ENCODE measurements around the gene RAB22A.
A peak's percentile ranks its signal among the peaks of the same experiment; 100 is the strongest.

Gene RAB22A

GRCh38 chr20:58305061-58305460, 4.5 kb upstream of the RAB22A start:
- Histone ChIP-seq H2BK15ac (replicated peaks; ENCODE audit: low read depth) (no peak overlapping the region), H3K4me3 (ENCODE audit: low read length) (no peak overlapping the region), H3K23ac (ENCODE audit: low read length) (no peak overlapping the region), H3K4ac (ENCODE audit: low read depth, low read length) (no peak overlapping the region), H3K79me2 (ENCODE audit: control insufficient read depth, insufficient read depth, low read length) (no peaks in the 10 kb centered on the region), H3K9ac (ENCODE audit: low read length) (no peak overlapping the region), H2BK5ac (ENCODE audit: low read length) (no peak overlapping the region), H3K27me3 (ENCODE audit: insufficient read depth, low read length, poor library complexity) (no peaks in the 10 kb centered on the region), H2AK5ac (ENCODE audit: low read length) (no peak overlapping the region), H3K36me3 (ENCODE audit: control insufficient read depth, insufficient read depth, low read length) (peaks cover 2% of the 10 kb centered on the region), H3K56ac (ENCODE audit: low read length) (no peak overlapping the region), H3K79me1 (ENCODE audit: low read length) (no peaks in the 10 kb centered on the region), H4K8ac (ENCODE audit: low read depth, low read length) (no peak overlapping the region), H3K27ac (ENCODE audit: low read depth, low read length) (no peak overlapping the region), H3K4me2 (ENCODE audit: low read length) (no peak overlapping the region), H2BK120ac (ENCODE audit: low read depth, low read length) (no peak overlapping the region), H3K4me1 (ENCODE audit: control insufficient read depth, low read depth, low read length) (no peaks in the 10 kb centered on the region), H4K5ac (ENCODE audit: low read length) (no peak overlapping the region), H3K18ac (ENCODE audit: low read length) (no peak overlapping the region)
- WGBS (ENCODE audit: extremely low coverage, insufficient coverage, low lambda C conversion rate), result no CpG with 5 or more reads among the region's 1 CpG
- no peak for DNase-seq

DNA sequence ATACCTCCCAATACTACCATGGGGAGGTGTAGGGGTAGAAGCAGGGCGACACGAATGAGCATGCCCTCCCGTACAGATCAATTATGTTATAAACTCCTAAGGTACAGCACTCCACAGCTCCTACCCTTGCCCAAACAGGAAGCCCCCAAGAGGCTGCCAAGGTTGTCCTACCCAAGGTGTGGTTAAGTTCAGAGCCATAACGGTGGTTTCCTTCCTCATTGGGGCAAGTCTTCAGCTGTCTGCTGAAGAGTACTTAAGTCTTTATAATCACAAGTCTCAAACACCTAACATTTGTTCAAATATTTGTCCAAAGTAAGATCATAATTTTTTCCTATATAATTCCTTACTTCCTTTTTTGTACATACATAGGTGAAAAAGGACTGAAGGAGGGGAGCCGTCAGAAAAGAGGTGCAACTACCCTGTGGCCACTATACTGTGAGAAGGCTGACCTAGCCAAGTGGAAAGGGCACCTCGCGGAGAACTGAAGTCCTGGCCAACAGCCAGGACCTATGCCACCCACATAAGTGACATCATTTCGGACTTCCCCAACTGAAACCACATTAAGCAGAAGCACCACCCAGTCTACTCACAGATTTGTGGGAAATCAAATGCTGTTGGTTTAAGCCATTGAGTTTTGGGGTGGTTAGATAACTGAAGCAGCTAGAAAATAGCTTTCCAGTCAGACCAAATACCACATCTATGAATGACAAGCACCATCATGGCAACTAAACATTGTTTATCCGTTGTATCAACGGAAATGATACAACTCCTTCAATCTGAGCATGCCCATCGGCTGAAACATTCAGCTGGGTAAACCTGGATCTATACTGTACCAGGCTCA, 2.9 kb upstream of the RAB22A start:
- Histone ChIP-seq H3K27me3 (ENCODE audit: insufficient read depth, low read length, poor library complexity) (no peaks in the 10 kb centered on the region), H3K79me1 (ENCODE audit: low read length) (peaks cover 3% of the 10 kb centered on the region), H2AK5ac (ENCODE audit: low read length) (no peak overlapping the region), H2BK15ac (replicated peaks; ENCODE audit: low read depth) (no peak overlapping the region), H4K5ac (ENCODE audit: low read length) (no peak overlapping the region), H3K27ac (ENCODE audit: low read depth, low read length) (no peak overlapping the region), H3K23ac (ENCODE audit: low read length) (no peak overlapping the region), H3K36me3 (ENCODE audit: control insufficient read depth, insufficient read depth, low read length) (peaks cover 1% of the 10 kb centered on the region), H2BK120ac (ENCODE audit: low read depth, low read length) (no peak overlapping the region), H3K9ac (ENCODE audit: low read length) (no peak overlapping the region), H3K4me3 (ENCODE audit: low read length) (no peak overlapping the region), H3K56ac (ENCODE audit: low read length) (no peak overlapping the region), H3K18ac (ENCODE audit: low read length) (no peak overlapping the region), H2BK5ac (ENCODE audit: low read length) (no peak overlapping the region), H4K8ac (ENCODE audit: low read depth, low read length) (no peak overlapping the region), H3K79me2 (ENCODE audit: control insufficient read depth, insufficient read depth, low read length) (peaks cover 3% of the 10 kb centered on the region), H3K4me2 (ENCODE audit: low read length) (no peak overlapping the region), H3K4ac (ENCODE audit: low read depth, low read length) (no peak overlapping the region), H3K4me1 (ENCODE audit: control insufficient read depth, low read depth, low read length) (peaks cover 3% of the 10 kb centered on the region)
- DNase-seq, result no peak
- WGBS (ENCODE audit: extremely low coverage, insufficient coverage, low lambda C conversion rate), result no CpG with 5 or more reads among the region's 11 CpGs

- no CpG with 5 or more reads among the region's 7 CpGs for WGBS (ENCODE audit: extremely low coverage, insufficient coverage, low lambda C conversion rate)
These were observed 2.2 kb upstream of the RAB22A start for GRCh38 chr20:58307270-58307669.

GRCh38 chr20:58308290-58308679, 1.2 kb upstream of the RAB22A start:
- no peak for DNase-seq
- no peak overlapping the region for H4K8ac ChIP-seq (ENCODE audit: low read depth, low read length)
- H3K56ac ChIP-seq (ENCODE audit: low read length), result no peak overlapping the region
- no peak overlapping the region for H3K4me3 ChIP-seq (ENCODE audit: low read length)
- H3K4ac ChIP-seq (ENCODE audit: low read depth, low read length), result no peak overlapping the region
- no peak overlapping the region for H2BK15ac ChIP-seq (replicated peaks; ENCODE audit: low read depth)
- H3K79me2 ChIP-seq (ENCODE audit: control insufficient read depth, insufficient read depth, low read length), result peaks cover 3% of the 10 kb centered on the region
- no peak overlapping the region for H2BK5ac ChIP-seq (ENCODE audit: low read length)
- no CpG with 5 or more reads among the region's 9 CpGs for WGBS (ENCODE audit: extremely low coverage, insufficient coverage, low lambda C conversion rate)
- H3K9ac ChIP-seq (ENCODE audit: low read length), result no peak overlapping the region
- no peak overlapping the region for H3K23ac ChIP-seq (ENCODE audit: low read length)
- no peak overlapping the region for H2BK120ac ChIP-seq (ENCODE audit: low read depth, low read length)
- no peaks in the 10 kb centered on the region for H3K36me3 ChIP-seq (ENCODE audit: control insufficient read depth, insufficient read depth, low read length)
- H3K4me1 ChIP-seq (ENCODE audit: control insufficient read depth, low read depth, low read length), result peaks cover 3% of the 10 kb centered on the region
- peak overlapping the region; percentile 19 for H3K4me2 ChIP-seq (ENCODE audit: low read length)
- no peak overlapping the region for H3K18ac ChIP-seq (ENCODE audit: low read length)
- H3K79me1 ChIP-seq (ENCODE audit: low read length), result peaks cover 3% of the 10 kb centered on the region
- no peaks in the 10 kb centered on the region for H3K27me3 ChIP-seq (ENCODE audit: insufficient read depth, low read length, poor library complexity)
- H2AK5ac ChIP-seq (ENCODE audit: low read length), result no peak overlapping the region
- no peak overlapping the region for H3K27ac ChIP-seq (ENCODE audit: low read depth, low read length)
- no peak overlapping the region for H4K5ac ChIP-seq (ENCODE audit: low read length)

More at GRCh38 chr20:58307270-58307669, 2.2 kb upstream of the RAB22A start:
- Histone ChIP-seq H3K18ac (ENCODE audit: low read length) (no peak overlapping the region), H2BK15ac (replicated peaks; ENCODE audit: low read depth) (no peak overlapping the region), H3K27me3 (ENCODE audit: insufficient read depth, low read length, poor library complexity) (no peaks in the 10 kb centered on the region), H3K79me2 (ENCODE audit: control insufficient read depth, insufficient read depth, low read length) (peaks cover 3% of the 10 kb centered on the region), H3K4me2 (ENCODE audit: low read length) (no peak overlapping the region), H3K4ac (ENCODE audit: low read depth, low read length) (no peak overlapping the region), H3K79me1 (ENCODE audit: low read length) (peaks cover 3% of the 10 kb centered on the region), H3K9ac (ENCODE audit: low read length) (no peak overlapping the region), H4K5ac (ENCODE audit: low read length) (no peak overlapping the region), H2BK5ac (ENCODE audit: low read length) (no peak overlapping the region), H3K23ac (ENCODE audit: low read length) (no peak overlapping the region), H2AK5ac (ENCODE audit: low read length) (no peak overlapping the region), H3K4me1 (ENCODE audit: control insufficient read depth, low read depth, low read length) (peaks cover 3% of the 10 kb centered on the region), H2BK120ac (ENCODE audit: low read depth, low read length) (no peak overlapping the region), H3K36me3 (ENCODE audit: control insufficient read depth, insufficient read depth, low read length) (no peaks in the 10 kb centered on the region), H4K8ac (ENCODE audit: low read depth, low read length) (no peak overlapping the region), H3K4me3 (ENCODE audit: low read length) (no peak overlapping the region), H3K56ac (ENCODE audit: low read length) (no peak overlapping the region), H3K27ac (ENCODE audit: low read depth, low read length) (no peak overlapping the region)
- no peak for DNase-seq

- Histone ChIP-seq H3K27ac (ENCODE audit: low read depth, low read length) (no peak overlapping the region), H3K4me3 (ENCODE audit: low read length) (peak overlapping the region; percentile 86)
- WGBS (ENCODE audit: extremely low coverage, insufficient coverage, low lambda C conversion rate), result no CpG with 5 or more reads among the region's 41 CpGs
These were observed 611 bp upstream of the RAB22A start for GRCh38 chr20:58308680-58309527.

More at GRCh38 chr20:58308680-58309527, 611 bp upstream of the RAB22A start:
- H3K27me3 ChIP-seq (ENCODE audit: insufficient read depth, low read length, poor library complexity), result no peaks in the 10 kb centered on the region
- peak overlapping the region; percentile 19 for H3K4me2 ChIP-seq (ENCODE audit: low read length)
- H3K18ac ChIP-seq (ENCODE audit: low read length), result peak overlapping the region; percentile 90
- peaks cover 3% of the 10 kb centered on the region for H3K79me2 ChIP-seq (ENCODE audit: control insufficient read depth, insufficient read depth, low read length)
- peak overlapping the region; percentile 78 for H4K8ac ChIP-seq (ENCODE audit: low read depth, low read length)
- no peaks in the 10 kb centered on the region for H3K36me3 ChIP-seq (ENCODE audit: control insufficient read depth, insufficient read depth, low read length)
- peak; percentile 48 for DNase-seq
- peak overlapping the region; percentile 33 for H2BK5ac ChIP-seq (ENCODE audit: low read length)
- peaks cover 3% of the 10 kb centered on the region for H3K4me1 ChIP-seq (ENCODE audit: control insufficient read depth, low read depth, low read length)
- no peak overlapping the region for H4K5ac ChIP-seq (ENCODE audit: low read length)
- H3K4ac ChIP-seq (ENCODE audit: low read depth, low read length), result peak overlapping the region; percentile 87
- H2BK120ac ChIP-seq (ENCODE audit: low read depth, low read length), result no peak overlapping the region
- peak overlapping the region; percentile 89 for H3K9ac ChIP-seq (ENCODE audit: low read length)
- peaks cover 3% of the 10 kb centered on the region for H3K79me1 ChIP-seq (ENCODE audit: low read length)
- no peak overlapping the region for H2AK5ac ChIP-seq (ENCODE audit: low read length)
- peak overlapping the region; percentile 94 for H3K56ac ChIP-seq (ENCODE audit: low read length)
- no peak overlapping the region for H2BK15ac ChIP-seq (replicated peaks; ENCODE audit: low read depth)
- H3K23ac ChIP-seq (ENCODE audit: low read length), result no peak overlapping the region
